Measurements from ENCODE around the gene AGFG1.

AGFG1 gene

DNA sequence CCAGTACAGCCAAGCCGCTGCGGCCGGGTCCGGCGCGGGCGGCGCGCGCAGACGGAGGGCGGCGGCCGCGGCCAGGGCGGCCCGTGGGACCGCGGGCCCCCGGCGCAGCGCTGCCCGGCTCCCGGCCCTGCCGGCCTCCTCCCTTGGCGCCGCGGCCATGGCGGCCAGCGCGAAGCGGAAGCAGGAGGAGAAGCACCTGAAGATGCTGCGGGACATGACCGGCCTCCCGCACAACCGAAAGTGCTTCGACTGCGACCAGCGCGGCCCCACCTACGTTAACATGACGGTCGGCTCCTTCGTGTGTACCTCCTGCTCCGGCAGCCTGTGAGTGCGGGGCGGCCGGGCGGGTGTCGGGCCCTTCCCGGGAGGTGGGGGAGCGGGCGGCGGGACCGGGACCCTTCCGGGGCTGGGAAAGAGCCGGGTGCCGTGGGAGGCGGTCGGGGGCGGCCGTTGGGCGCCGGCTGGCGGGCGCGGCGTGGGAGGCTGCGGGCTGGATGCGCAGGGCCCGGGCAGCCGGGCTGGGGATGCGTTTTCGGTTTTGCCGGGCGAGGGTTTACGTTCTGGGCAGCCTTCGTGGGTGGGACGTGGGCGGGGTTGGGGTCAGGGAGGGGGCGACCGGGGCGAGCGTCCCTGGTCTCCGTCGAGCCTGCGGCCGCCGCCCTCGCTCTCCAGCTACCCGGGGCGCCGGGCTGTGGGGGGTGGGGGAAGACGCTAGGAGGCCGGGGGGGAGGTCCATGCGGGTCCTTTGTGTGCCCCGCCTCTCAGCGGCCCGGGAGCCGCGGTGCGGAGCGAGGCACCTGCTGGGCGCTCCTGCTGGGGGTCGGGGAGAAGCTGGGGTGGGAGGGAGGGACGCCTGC, 537 bp downstream of the AGFG1 start:
- no peaks in the 10 kb centered on the region for H3K9me3 ChIP-seq (ENCODE audit: control insufficient read depth, insufficient read depth, low read length)
- H3K36me3 ChIP-seq (ENCODE audit: insufficient read depth, low read length): no peaks in the 10 kb centered on the region
- peak overlapping the region; percentile 82 for H3K9ac ChIP-seq (ENCODE audit: low read depth, low read length)
- H3K4me1 ChIP-seq (ENCODE audit: insufficient read depth, low read length): peaks cover 18% of the 10 kb centered on the region

DNA sequence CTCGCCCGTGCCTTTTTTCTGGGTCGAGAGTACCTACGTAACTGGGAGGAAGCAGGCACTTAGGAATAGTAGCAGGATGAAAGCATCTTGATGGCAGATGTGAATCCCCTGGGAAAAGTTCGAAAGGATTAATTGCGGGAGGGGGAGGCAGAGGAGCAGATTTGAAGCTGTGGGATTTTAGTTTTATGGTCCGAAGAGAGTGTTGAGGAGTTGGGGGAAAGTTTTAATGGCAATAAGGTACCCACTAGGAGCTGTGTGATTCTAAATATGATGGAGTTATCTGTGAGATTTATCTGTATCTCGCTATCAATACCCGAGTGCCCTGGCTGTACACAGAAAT, 1.1 kb downstream of the AGFG1 start:
- Histone ChIP-seq H3K4me1 (ENCODE audit: insufficient read depth, low read length) (peaks cover 18% of the 10 kb centered on the region), H3K36me3 (ENCODE audit: insufficient read depth, low read length) (no peaks in the 10 kb centered on the region), H3K9ac (ENCODE audit: low read depth, low read length) (peak overlapping the region; percentile 82), H3K9me3 (ENCODE audit: control insufficient read depth, insufficient read depth, low read length) (no peaks in the 10 kb centered on the region)

DNA sequence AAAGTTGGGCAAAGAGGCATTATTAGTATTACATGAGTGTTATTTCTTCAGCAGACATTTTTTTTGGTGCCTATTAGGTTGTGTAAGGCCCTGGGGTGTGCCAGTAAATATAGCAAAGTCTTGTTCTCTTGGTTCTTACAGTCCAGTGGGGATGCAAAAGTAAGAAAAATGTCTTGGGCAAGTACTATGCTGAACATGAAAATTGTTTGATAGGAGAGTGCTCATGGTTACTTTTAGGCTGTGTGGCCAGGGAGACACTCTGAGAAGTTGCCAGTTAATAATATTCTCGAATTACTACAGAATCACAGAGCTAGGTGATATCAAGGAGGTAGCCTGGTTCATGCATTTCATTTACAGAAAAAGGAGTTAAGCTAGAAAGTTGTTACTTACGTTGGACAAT, 1.9 kb downstream of the AGFG1 start:
- peak overlapping the region; percentile 82; the same call in 1 of the 2 replicates for H3K9ac ChIP-seq (ENCODE audit: low read depth, low read length)
- peaks cover 18% of the 10 kb centered on the region for H3K4me1 ChIP-seq (ENCODE audit: insufficient read depth, low read length)
- H3K9me3 ChIP-seq (ENCODE audit: control insufficient read depth, insufficient read depth, low read length): no peaks in the 10 kb centered on the region
- H3K36me3 ChIP-seq (ENCODE audit: insufficient read depth, low read length): no peaks in the 10 kb centered on the region

DNA sequence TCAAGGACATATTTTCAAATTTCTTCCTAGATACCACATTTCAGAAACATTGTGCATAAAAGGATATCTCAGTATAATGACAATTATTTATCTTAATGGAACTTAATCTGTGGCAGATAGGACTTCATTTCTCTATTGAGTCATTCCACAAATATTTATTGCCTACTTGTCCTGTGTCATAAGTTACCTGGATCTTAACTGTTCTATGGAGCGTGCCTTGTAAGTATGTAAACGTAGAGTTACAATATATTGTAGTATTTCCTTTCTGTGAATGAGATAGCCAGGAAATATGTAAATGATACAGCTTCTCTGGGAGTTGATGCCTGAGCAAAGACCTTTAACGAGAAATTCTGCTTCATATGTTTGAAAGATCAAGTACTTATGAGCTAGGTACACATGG, 2.5 kb downstream of the AGFG1 start:
- no peaks in the 10 kb centered on the region for H3K36me3 ChIP-seq (ENCODE audit: insufficient read depth, low read length)
- H3K4me1 ChIP-seq (ENCODE audit: insufficient read depth, low read length): peaks cover 18% of the 10 kb centered on the region
- H3K9me3 ChIP-seq (ENCODE audit: control insufficient read depth, insufficient read depth, low read length): no peaks in the 10 kb centered on the region
- no peak overlapping the region for H3K9ac ChIP-seq (ENCODE audit: low read depth, low read length)

DNA sequence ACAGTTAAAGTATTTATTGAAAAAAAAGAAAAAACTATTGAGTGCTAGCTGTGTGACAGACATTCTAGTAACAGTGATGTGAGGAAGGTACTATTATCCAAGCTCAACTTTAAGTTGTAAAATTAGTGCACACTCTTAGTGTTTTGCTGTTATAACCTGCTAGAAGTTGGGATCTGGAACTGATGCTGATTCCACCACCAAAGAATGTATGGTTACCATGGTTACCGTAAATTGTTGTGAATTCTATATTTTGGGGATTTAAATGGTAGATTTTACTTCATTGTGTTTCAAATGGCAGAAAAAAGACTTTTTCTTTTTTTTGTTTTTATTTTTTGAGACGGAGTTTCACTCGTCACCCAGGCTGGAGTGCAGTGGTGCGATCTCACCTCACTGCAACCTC, 5.3 kb downstream of the AGFG1 start:
- Histone ChIP-seq H3K9me3 (ENCODE audit: control insufficient read depth, insufficient read depth, low read length) (no peaks in the 10 kb centered on the region), H3K4me1 (ENCODE audit: insufficient read depth, low read length) (peaks cover 13% of the 10 kb centered on the region; the same call in 1 of the 2 replicates), H3K9ac (ENCODE audit: low read depth, low read length) (no peak overlapping the region), H3K36me3 (ENCODE audit: insufficient read depth, low read length) (no peaks in the 10 kb centered on the region)

DNA sequence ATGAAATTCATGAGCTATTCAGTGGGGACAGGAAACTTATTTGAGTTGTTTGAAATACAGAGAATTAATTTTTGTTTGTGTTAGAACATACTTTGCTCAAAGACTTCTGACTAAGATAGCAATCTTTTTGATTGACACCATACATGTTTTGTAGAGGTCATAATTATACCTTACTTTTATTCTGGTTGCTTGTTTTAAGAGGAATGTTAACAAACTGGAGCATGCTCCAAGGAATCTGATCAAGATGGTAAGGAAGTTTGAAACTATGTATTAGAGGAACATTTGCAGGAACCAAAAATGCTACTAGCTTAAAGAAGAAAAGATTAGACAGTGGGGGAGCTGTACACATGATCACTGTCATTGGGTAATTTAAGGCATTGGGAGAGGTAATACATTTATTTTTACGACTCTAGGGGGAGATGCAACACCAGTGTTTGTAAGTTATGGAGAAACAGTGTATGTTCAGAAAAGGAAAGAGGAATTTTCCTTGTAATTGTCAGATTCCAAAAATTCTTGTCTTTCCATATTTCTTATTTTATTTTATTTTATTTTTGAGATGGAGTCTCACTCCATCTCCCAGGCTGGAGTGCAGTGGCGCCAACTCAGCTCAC, 8.0 kb downstream of the AGFG1 start:
- Histone ChIP-seq H3K36me3 (ENCODE audit: insufficient read depth, low read length) (no peaks in the 10 kb centered on the region), H3K4me1 (ENCODE audit: insufficient read depth, low read length) (peaks cover 6% of the 10 kb centered on the region; the same call in 1 of the 2 replicates), H3K9me3 (ENCODE audit: control insufficient read depth, insufficient read depth, low read length) (no peaks in the 10 kb centered on the region), H3K9ac (ENCODE audit: low read depth, low read length) (no peak overlapping the region)

DNA sequence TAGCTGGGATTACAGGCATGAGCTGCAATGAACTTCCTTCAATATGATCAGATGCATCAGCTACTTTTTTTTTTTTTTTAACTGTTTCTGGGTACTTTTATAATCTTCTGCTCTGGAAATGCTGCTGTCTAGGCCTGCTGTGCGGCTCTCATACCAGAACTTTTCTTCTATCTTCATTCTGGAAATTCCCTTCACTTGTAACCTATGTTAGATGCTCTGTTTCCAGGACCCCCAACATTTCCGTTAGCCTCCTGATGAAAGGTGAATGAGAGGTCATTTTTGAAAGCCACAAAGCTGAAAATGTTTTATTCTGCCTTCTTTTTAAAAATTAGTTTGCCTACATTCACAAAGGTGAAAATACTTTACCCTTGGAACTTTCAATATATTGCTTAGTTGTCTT, 8.6 kb downstream of the AGFG1 start:
- no peaks in the 10 kb centered on the region for H3K36me3 ChIP-seq (ENCODE audit: insufficient read depth, low read length)
- H3K9ac ChIP-seq (ENCODE audit: low read depth, low read length): no peak overlapping the region
- peaks cover 2% of the 10 kb centered on the region; the same call in 1 of the 2 replicates for H3K4me1 ChIP-seq (ENCODE audit: insufficient read depth, low read length)
- no peaks in the 10 kb centered on the region; the same call in 1 of the 2 replicates for H3K9me3 ChIP-seq (ENCODE audit: control insufficient read depth, insufficient read depth, low read length)

DNA sequence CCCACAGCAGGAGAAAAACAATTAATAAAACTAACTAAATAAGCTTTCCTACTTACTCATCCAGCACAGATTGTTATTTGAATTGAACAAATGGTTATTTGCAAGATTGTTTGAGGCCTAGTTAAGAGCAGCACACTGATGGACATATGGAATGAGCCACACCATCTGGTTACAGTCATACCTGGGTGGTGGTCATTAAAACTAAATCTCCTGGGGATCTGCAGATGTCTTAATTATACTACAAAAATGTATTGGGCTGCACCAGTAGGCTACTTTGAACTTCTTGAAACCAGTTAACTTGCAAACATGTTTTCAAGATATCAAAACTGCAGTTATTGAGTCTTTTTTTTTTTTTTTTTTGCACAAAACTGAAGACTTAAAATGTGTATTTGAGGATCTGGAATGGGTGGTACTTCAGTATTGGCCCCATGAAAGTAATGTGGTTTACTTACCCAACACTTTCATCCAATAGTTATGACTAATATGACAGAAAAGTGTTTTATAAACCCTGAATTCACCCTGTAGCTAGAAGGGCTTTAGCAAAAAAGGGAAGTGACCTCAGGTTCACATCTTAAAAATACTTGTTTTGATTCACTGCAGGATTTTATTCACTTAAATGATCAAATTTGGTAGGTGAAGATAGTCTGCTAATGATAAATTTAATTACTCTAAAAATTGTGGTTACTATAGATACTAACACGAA, 10.8 kb downstream of the AGFG1 start:
- Histone ChIP-seq H3K36me3 (ENCODE audit: insufficient read depth, low read length) (no peaks in the 10 kb centered on the region), H3K4me1 (ENCODE audit: insufficient read depth, low read length) (no peaks in the 10 kb centered on the region), H3K9ac (ENCODE audit: low read depth, low read length) (no peak overlapping the region), H3K9me3 (ENCODE audit: control insufficient read depth, insufficient read depth, low read length) (no peaks in the 10 kb centered on the region; the same call in 1 of the 2 replicates)

DNA sequence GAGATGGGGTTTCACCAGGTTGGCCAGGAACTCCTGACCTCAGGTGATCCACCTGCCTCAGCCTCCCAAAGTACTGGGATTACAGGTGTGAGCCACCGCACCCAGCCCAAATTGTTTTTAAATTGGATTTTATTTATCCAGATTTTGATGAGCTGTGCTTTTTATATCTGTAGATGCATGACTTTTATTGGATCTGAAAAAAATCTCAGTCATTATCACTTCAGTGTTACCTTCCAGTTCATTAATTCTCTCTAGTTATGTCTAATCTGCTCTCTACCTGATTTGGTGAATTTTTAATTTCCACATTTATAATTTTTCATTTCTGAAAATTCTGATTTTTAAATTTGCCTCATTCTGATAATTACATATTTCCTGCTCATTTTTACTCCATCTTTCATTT, 13.5 kb downstream of the AGFG1 start:
- H3K4me1 ChIP-seq (ENCODE audit: insufficient read depth, low read length): peaks cover 3% of the 10 kb centered on the region; the same call in 1 of the 2 replicates
- no peaks in the 10 kb centered on the region for H3K36me3 ChIP-seq (ENCODE audit: insufficient read depth, low read length)
- H3K9ac ChIP-seq (ENCODE audit: low read depth, low read length): no peak overlapping the region
- no peaks in the 10 kb centered on the region; the same call in 1 of the 2 replicates for H3K9me3 ChIP-seq (ENCODE audit: control insufficient read depth, insufficient read depth, low read length)

DNA sequence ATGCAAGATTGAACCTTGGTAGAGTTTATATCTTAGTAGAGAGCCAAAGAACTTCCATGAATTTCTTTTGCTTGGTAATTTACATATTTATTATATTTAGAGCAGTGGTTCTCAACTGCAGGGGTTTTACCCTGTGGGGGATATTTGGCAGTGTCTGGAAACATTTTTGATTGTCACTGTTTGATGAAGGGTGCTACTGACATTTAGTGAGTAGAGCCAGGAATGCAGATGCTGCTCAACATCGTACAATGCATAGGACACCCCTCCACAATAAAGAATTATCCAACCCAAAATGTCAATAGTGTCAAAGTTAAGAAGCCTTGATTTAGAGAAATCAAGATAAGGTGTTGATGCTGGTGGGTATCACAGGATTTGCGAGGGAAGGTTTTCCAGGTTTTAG, 14.7 kb downstream of the AGFG1 start:
- peaks cover 3% of the 10 kb centered on the region; the same call in 1 of the 2 replicates for H3K4me1 ChIP-seq (ENCODE audit: insufficient read depth, low read length)
- H3K9me3 ChIP-seq (ENCODE audit: control insufficient read depth, insufficient read depth, low read length): no peaks in the 10 kb centered on the region; the same call in 1 of the 2 replicates
- H3K9ac ChIP-seq (ENCODE audit: low read depth, low read length): no peak overlapping the region
- H3K36me3 ChIP-seq (ENCODE audit: insufficient read depth, low read length): no peaks in the 10 kb centered on the region

DNA sequence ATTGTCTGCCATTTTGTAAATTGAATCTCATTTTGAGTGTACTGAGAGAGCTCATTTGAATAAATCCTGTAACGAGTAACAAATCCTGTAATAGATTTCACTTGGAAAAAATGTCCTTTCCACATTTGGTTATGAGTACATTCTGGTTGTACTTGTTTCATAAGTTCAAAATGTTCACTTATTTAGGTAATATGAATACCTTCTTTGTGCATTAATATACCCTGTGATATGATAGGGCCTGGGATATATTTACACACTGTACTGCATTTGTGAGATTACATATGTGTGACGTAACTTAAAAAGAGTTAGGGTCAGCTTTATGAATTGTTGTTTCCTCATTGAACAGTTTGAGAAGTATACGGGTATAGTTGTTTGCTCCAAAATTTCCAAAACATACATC, 16.1 kb downstream of the AGFG1 start:
- Histone ChIP-seq H3K9ac (ENCODE audit: low read depth, low read length) (no peak overlapping the region), H3K36me3 (ENCODE audit: insufficient read depth, low read length) (no peaks in the 10 kb centered on the region), H3K9me3 (ENCODE audit: control insufficient read depth, insufficient read depth, low read length) (no peaks in the 10 kb centered on the region; the same call in 1 of the 2 replicates), H3K4me1 (ENCODE audit: insufficient read depth, low read length) (peaks cover 3% of the 10 kb centered on the region; the same call in 1 of the 2 replicates)

DNA sequence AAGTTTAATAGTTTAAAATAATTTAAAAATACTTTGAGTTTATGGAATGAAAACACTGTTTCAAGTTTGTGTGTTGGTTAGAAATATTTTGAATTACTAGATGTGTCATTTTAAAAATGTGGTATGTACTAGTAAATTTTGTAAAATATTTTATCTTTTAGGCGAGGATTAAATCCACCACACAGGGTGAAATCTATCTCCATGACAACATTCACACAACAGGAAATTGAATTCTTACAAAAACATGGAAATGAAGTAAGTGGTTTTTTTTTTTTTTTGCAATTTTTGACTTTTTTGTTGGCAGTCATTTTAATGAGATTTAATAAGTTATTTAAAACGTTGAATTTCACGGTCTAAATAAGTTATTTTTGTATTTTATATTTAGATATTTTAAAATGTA, 19.4 kb downstream of the AGFG1 start:
- Histone ChIP-seq H3K4me1 (ENCODE audit: insufficient read depth, low read length) (peaks cover 3% of the 10 kb centered on the region; the same call in 1 of the 2 replicates), H3K9me3 (ENCODE audit: control insufficient read depth, insufficient read depth, low read length) (no peaks in the 10 kb centered on the region), H3K9ac (ENCODE audit: low read depth, low read length) (no peak overlapping the region), H3K36me3 (ENCODE audit: insufficient read depth, low read length) (no peaks in the 10 kb centered on the region)

DNA sequence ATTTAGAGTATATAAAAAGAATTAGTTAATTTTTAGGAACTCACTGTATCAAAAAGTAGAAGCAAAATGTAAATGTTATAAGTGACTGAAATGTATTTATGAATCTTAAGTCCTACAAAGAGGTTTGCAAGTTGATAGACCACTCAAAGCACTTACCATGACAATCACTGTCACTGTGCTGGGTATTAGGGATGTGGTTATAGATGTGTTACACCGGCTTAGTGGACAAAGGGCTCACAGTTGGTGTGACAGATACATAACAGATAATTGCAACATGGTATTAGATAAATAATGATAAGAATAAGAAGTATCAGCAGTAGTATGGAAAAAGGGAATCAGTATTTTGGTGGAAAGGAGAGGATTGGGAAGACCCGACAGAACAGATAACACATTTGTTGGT, 21.6 kb downstream of the AGFG1 start:
- H3K36me3 ChIP-seq (ENCODE audit: insufficient read depth, low read length): no peaks in the 10 kb centered on the region
- H3K9me3 ChIP-seq (ENCODE audit: control insufficient read depth, insufficient read depth, low read length): no peaks in the 10 kb centered on the region
- no peak overlapping the region for H3K9ac ChIP-seq (ENCODE audit: low read depth, low read length)
- no peaks in the 10 kb centered on the region for H3K4me1 ChIP-seq (ENCODE audit: insufficient read depth, low read length)

DNA sequence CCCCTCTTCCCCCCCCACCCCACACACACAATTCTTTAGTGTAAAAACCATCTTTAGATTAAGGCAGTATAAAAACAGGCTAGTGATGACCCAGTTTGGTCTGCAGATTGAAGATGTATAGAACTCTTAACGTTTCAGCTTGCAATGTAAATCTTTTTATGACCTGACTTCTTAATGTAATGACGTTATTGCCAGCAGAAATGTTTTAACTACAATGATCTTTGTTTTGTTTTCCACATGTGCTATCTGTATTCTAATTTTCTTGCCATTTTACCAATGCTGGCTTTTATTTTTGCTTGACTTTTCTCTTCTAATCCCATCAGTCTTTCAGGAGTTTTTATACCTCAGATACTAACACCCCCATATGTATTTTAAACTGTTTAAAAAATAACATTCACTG, 25.2 kb downstream of the AGFG1 start:
- H3K4me1 ChIP-seq (ENCODE audit: insufficient read depth, low read length): no peaks in the 10 kb centered on the region

More for the DNA sequence above, 25.2 kb downstream of the AGFG1 start:
- no peak overlapping the region for H3K9ac ChIP-seq (ENCODE audit: low read depth, low read length)
- H3K36me3 ChIP-seq (ENCODE audit: insufficient read depth, low read length): peaks cover 3% of the 10 kb centered on the region; the same call in 1 of the 2 replicates
- H3K9me3 ChIP-seq (ENCODE audit: control insufficient read depth, insufficient read depth, low read length): no peaks in the 10 kb centered on the region

All from ES-I3 (cell line).